ENCODE measurements around the gene RXRA.
A peak's percentile ranks its signal among the peaks of the same experiment; 100 is the strongest.

RXRA gene

GRCh38 chr9:134441227-134442084 is 115.2 kb downstream of the RXRA start:
- peak overlapping the region in 8 of 11 experiments; percentile 35 to 58 (median 46); a peak in 11 of 22 replicates for H3K9ac ChIP-seq
- peaks cover 54 to 75% (median 69%) of the 10 kb centered on the region in 10 experiments for H3K4me1 ChIP-seq

GRCh38 chr9:134442085-134442474 is 115.8 kb downstream of the RXRA start:
- H3K27ac ChIP-seq = peak overlapping the region in 3 of 11 experiments; percentile 14 to 28 (median 23); a peak in 5 of 22 replicates
- peak overlapping the region; percentile 73 to 94 (median 89) for H3K4me2 ChIP-seq
- peaks cover 50 to 70% (median 65%) of the 10 kb centered on the region in 10 experiments for H3K4me1 ChIP-seq
- H4K20me1 ChIP-seq = peaks cover 5 to 61% (median 46%) of the 10 kb centered on the region in 11 experiments; a peak in 21 of 22 replicates
- no peak for TF ChIP-seq Cebpa-rat (IDR thresholded peaks at IDR 0.05)
- peaks cover 0 to 15% (median 4%) of the 10 kb centered on the region in 11 experiments; a peak in 14 of 22 replicates for H3K36me3 ChIP-seq
- H3K27me3 ChIP-seq = peaks cover 0 to 10% (median 0%) of the 10 kb centered on the region in 11 experiments; a peak in 3 of 22 replicates
- H3K9ac ChIP-seq = peak overlapping the region in 10 of 11 experiments; percentile 35 to 58 (median 48); a peak in 14 of 22 replicates
- H3K9me3 ChIP-seq (replicated peaks in 1 of 11) = peaks cover 0 to 11% (median 6%) of the 10 kb centered on the region in 11 experiments; a peak in 7 of 22 replicates
- H3K4me3 ChIP-seq = peak overlapping the region in 1 of 10 experiments; percentile 1; a peak in 2 of 20 replicates

More at GRCh38 chr9:134441227-134442084, 115.2 kb downstream of the RXRA start:
- H3K27ac ChIP-seq = 0 out of 22 replicates have a peak overlapping the region, but pooled peaks of 3 of the 11 experiments have one; percentile 14 to 28 (median 23)
- peaks cover 0 to 11% (median 6%) of the 10 kb centered on the region in 11 experiments; a peak in 7 of 22 replicates for H3K9me3 ChIP-seq (replicated peaks in 1 of 11)
- peak overlapping the region; percentile 73 to 94 (median 89) for H3K4me2 ChIP-seq
- peaks cover 0 to 21% (median 11%) of the 10 kb centered on the region in 11 experiments; a peak in 16 of 22 replicates for H3K36me3 ChIP-seq
- H3K4me3 ChIP-seq = peak overlapping the region in 1 of 10 experiments; percentile 1; a peak in 1 of 20 replicates
- peaks cover 0 to 10% (median 0%) of the 10 kb centered on the region in 11 experiments; a peak in 3 of 22 replicates for H3K27me3 ChIP-seq
- no peak for TF ChIP-seq Cebpa-rat (IDR thresholded peaks at IDR 0.05)
- peaks cover 5 to 67% (median 52%) of the 10 kb centered on the region in 11 experiments; a peak in 21 of 22 replicates for H4K20me1 ChIP-seq

GRCh38 chr9:134442486-134443173 is 116.4 kb downstream of the RXRA start:
- no peak for TF ChIP-seq Cebpa-rat (IDR thresholded peaks at IDR 0.05)
- Histone ChIP-seq H3K4me1 (peaks cover 50 to 68% (median 63%) of the 10 kb centered on the region in 10 experiments), H3K4me2 (peak overlapping the region; percentile 73 to 94 (median 89)), H3K4me3 (peak overlapping the region in 2 of 10 experiments; percentile 1 to 19; a peak in 3 of 20 replicates), H3K27ac (peak overlapping the region in 4 of 11 experiments; percentile 14 to 35 (median 26); a peak in 5 of 22 replicates), H4K20me1 (peaks cover 5 to 56% (median 42%) of the 10 kb centered on the region in 11 experiments; a peak in 21 of 22 replicates), H3K9me3 (replicated peaks in 1 of 11) (peaks cover 0 to 14% (median 6%) of the 10 kb centered on the region in 11 experiments; a peak in 12 of 22 replicates), H3K36me3 (peaks cover 0 to 9% (median 0%) of the 10 kb centered on the region in 11 experiments; a peak in 4 of 22 replicates), H3K9ac (peak overlapping the region in 10 of 11 experiments; percentile 35 to 58 (median 48); a peak in 15 of 22 replicates), H3K27me3 (peaks cover 0 to 10% (median 0%) of the 10 kb centered on the region in 11 experiments; a peak in 3 of 22 replicates)

GRCh38 chr9:134443174-134444037 is 117.2 kb downstream of the RXRA start:
- H3K27ac ChIP-seq = peak overlapping the region; percentile 19 to 76 (median 53); a peak in 18 of 22 replicates
- no peak for TF ChIP-seq Cebpa-rat (IDR thresholded peaks at IDR 0.05)
- H3K27me3 ChIP-seq = peaks cover 0 to 10% (median 0%) of the 10 kb centered on the region in 11 experiments; a peak in 3 of 22 replicates
- peak overlapping the region in 1 of 10 experiments; percentile 19; a peak in 2 of 20 replicates for H3K4me3 ChIP-seq
- peak overlapping the region in 10 of 11 experiments; percentile 21 to 61 (median 46); a peak in 17 of 22 replicates for H3K9ac ChIP-seq
- peaks cover 5 to 48% (median 40%) of the 10 kb centered on the region in 11 experiments; a peak in 21 of 22 replicates for H4K20me1 ChIP-seq
- H3K36me3 ChIP-seq = peaks cover 0 to 9% (median 0%) of the 10 kb centered on the region in 11 experiments; a peak in 3 of 22 replicates
- peaks cover 50 to 63% (median 57%) of the 10 kb centered on the region in 10 experiments for H3K4me1 ChIP-seq
- peaks cover 6 to 22% (median 14%) of the 10 kb centered on the region in 11 experiments for H3K9me3 ChIP-seq (replicated peaks in 1 of 11)
- H3K4me2 ChIP-seq = peak overlapping the region; percentile 73 to 94 (median 89)

GRCh38 chr9:134444038-134444315 is 117.7 kb downstream of the RXRA start:
- Histone ChIP-seq H3K27me3 (peaks cover 0 to 10% (median 0%) of the 10 kb centered on the region in 11 experiments; a peak in 3 of 22 replicates), H3K4me2 (peak overlapping the region; percentile 73 to 94 (median 89)), H3K27ac (peak overlapping the region in 10 of 11 experiments; percentile 19 to 76 (median 50); a peak in 18 of 22 replicates), H3K4me1 (peaks cover 50 to 58% (median 52%) of the 10 kb centered on the region in 10 experiments), H3K4me3 (no peak overlapping the region), H3K36me3 (peaks cover 0 to 6% (median 0%) of the 10 kb centered on the region in 11 experiments; a peak in 2 of 22 replicates), H3K9ac (peak overlapping the region in 9 of 11 experiments; percentile 12 to 61 (median 44); a peak in 10 of 22 replicates), H4K20me1 (peaks cover 5 to 43% (median 35%) of the 10 kb centered on the region in 11 experiments; a peak in 21 of 22 replicates), H3K9me3 (replicated peaks in 1 of 11) (peaks cover 11 to 28% (median 19%) of the 10 kb centered on the region in 11 experiments)
- no peak for TF ChIP-seq Cebpa-rat (IDR thresholded peaks at IDR 0.05)

- no peak overlapping the region for H3K4me3 ChIP-seq
- peaks cover 11 to 32% (median 19%) of the 10 kb centered on the region in 11 experiments for H3K9me3 ChIP-seq (replicated peaks in 1 of 11)
- no peak overlapping the region for H3K27ac ChIP-seq
- TF ChIP-seq Cebpa-rat (IDR thresholded peaks at IDR 0.05) = no peak
- peaks cover 40 to 51% (median 45%) of the 10 kb centered on the region in 10 experiments for H3K4me1 ChIP-seq
- no peak overlapping the region for H3K9ac ChIP-seq
- peaks cover 0 to 10% (median 0%) of the 10 kb centered on the region in 11 experiments; a peak in 3 of 22 replicates for H3K27me3 ChIP-seq
- no peak overlapping the region for H3K4me2 ChIP-seq
- H3K36me3 ChIP-seq = no peaks in the 10 kb centered on the region
- H4K20me1 ChIP-seq = peaks cover 5 to 35% (median 24%) of the 10 kb centered on the region in 11 experiments; a peak in 21 of 22 replicates
These were observed 118.7 kb downstream of the RXRA start for GRCh38 chr9:134445000-134445399.

Measured in BLaER1 treated with 17β-estradiol and CSF1 and Interleukin-3, amounts not matched to agents 10 nM and 100 nM (cell line).